Psoas muscle (tissue), 8 donors: ENCODE results near the gene GALNTL6. TPM values are rescaled to one million over a fixed set of nuclear protein-coding genes. Genes with fewer than 3 reads are reported as not detected.

ENCODE experiments used
- ATAC-seq, 4 donors: fragments of 200-7000 bp; cut with Tn5 transposase; one replicate each; pipeline ENCODE4 v1.9.1; 2020; ENCODE audit warnings: moderate library complexity in 3 of 4, mild to moderate bottlenecking in 2 of 4
- DNase-seq, 2 donors: peaks; one replicate each; pipeline ENCODE4 v3.0.0-alpha.2; 2020
- H3K27ac ChIP-seq: fragments of 200-600 bp; one replicate; pipeline ENCODE4 v1.8.0; 2022
- H3K27me3 ChIP-seq, 3 donors: fragments of 200-600 bp in 1 of 3; one replicate each; pipeline versions ENCODE4 v1.6.1 to v1.8.0; 2013 to 2022; ENCODE audit warnings: low read length in 2 of 3, mild to moderate bottlenecking in 2 of 3, moderate library complexity in 1 of 3; ENCODE audit not compliant: insufficient read depth in 3 of 3
- H3K36me3 ChIP-seq, 2 donors: fragments of 200-600 bp in 1 of 2; one replicate each; pipeline versions ENCODE4 v1.6.1 to v1.8.0; 2013 to 2022; ENCODE audit warnings: low read depth in 1 of 2, mild to moderate bottlenecking in 1 of 2, moderate library complexity in 1 of 2; ENCODE audit not compliant: insufficient read depth in 1 of 2
- H3K4me1 ChIP-seq: fragments of 200-600 bp; one replicate; pipeline ENCODE4 v1.8.0; 2022
- H3K4me3 ChIP-seq: fragments of 200-600 bp; one replicate; pipeline ENCODE4 v1.8.0; 2022; ENCODE audit warnings: mild to moderate bottlenecking
- H3K9me3 ChIP-seq: fragments of 200-600 bp; one replicate; pipeline ENCODE4 v1.8.0; 2022
- WGBS, 3 donors: extraction: QIAGEN DNeasy Blood & Tissue Kit; methylation state at CpG; one replicate each; pipeline versions ENCODE4 v1.1.6 to v1.1.7; 2013; 5-methylcytosine and 5-hydroxymethylcytosine counted together
- intact Hi-C, 2 donors: fragments of 100-400 bp; cut with DNase I; formaldehyde crosslinking; loops; one replicate each; pipeline versions ENCODE4 v1.11.0 to v1.14.2; 2022
- polyA plus RNA-seq, 3 donors: library from polyadenylated mRNA; stranded (reverse); fragments of 200-250 nt; gene quantifications; one replicate each; pipeline ENCODE4 v1.2.3, GENCODE V29; 2013
- total RNA-seq, 4 donors: library from RNA; stranded (reverse); fragmentation: NEBNext Ultra II Directional in 2 of 4; extraction: Animal tissue kit (Norgen Biotek cat#: 25700) in 2 of 4; gene quantifications; one replicate each; pipeline versions ENCODE4 v1.2.1 to v1.2.4, GENCODE V29; 2021 to 2023
- TF ChIP-seq, protein P1 (sequence below): fragments of 200-600 bp; IDR thresholded peaks from one replicate; pipeline ENCODE4 v1.8.0; 2022; ENCODE audit warnings: antibody characterized with exemption
- donor health status: healthy with polysubstance abuse.
- donor health status: DM: no; HTN: no; CAD: no; lungs with moderate emphysema.
- donor health status: Bipolar disorder and iron deficiency.
- donor health status: healthy.
- donor health status: DM: yes; HTN: yes; CAD: no.
- donor health status: DM: no; HTN: no; CAD: no.
- donor health status: DM: no; HTN: no; CAD: no.
- donor health status: DM: yes; HTN: yes; CAD: no.

The GALNTL6 gene
- total and polyA plus RNA-seq, 7 donors, result 0.01 to 0.91 (median 0.21) TPM; not detected in 3

GRCh38 chr4:172392741-172393140 lies 579.5 kb downstream of the GALNTL6 start:
- ATAC-seq, result no peak
- no peaks in the 10 kb centered on the region for H3K9me3 ChIP-seq
- no peak for DNase-seq
- WGBS, 3 donors, result 86 to 89% (median 87%) methylated on average over 10 of the region's 10 CpGs
- H3K4me3 ChIP-seq, result no peak overlapping the region
- TF ChIP-seq, protein P1, sequence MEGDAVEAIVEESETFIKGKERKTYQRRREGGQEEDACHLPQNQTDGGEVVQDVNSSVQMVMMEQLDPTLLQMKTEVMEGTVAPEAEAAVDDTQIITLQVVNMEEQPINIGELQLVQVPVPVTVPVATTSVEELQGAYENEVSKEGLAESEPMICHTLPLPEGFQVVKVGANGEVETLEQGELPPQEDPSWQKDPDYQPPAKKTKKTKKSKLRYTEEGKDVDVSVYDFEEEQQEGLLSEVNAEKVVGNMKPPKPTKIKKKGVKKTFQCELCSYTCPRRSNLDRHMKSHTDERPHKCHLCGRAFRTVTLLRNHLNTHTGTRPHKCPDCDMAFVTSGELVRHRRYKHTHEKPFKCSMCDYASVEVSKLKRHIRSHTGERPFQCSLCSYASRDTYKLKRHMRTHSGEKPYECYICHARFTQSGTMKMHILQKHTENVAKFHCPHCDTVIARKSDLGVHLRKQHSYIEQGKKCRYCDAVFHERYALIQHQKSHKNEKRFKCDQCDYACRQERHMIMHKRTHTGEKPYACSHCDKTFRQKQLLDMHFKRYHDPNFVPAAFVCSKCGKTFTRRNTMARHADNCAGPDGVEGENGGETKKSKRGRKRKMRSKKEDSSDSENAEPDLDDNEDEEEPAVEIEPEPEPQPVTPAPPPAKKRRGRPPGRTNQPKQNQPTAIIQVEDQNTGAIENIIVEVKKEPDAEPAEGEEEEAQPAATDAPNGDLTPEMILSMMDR, result no peak
- H3K4me1 ChIP-seq, result no peaks in the 10 kb centered on the region
- no peaks in the 10 kb centered on the region for H3K27me3 ChIP-seq
- H3K27ac ChIP-seq, result no peak overlapping the region
- intact Hi-C loops, result no loop called here
- H3K36me3 ChIP-seq, result no peaks in the 10 kb centered on the region

DNA sequence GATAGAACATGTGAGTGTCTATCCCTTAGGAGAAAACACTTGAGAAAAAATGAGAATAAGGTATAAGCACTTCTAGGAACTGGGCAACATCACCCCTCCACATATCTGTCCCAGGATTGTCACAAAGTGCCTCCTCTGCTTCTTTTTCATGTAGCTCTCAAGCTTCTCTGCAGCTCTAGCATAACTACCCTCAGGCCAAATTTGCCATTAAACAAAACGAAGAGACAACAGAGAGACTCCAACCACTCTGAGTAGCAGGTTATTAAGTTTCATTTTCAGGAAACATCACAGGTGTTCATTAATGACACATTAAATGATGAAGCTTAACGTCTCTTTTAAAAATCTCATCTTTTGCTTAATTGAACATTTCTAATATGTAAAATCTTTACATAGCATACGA lies 580.0 kb downstream of the GALNTL6 start:
- no peak for DNase-seq
- H3K27me3 ChIP-seq, result no peaks in the 10 kb centered on the region
- TF ChIP-seq, protein P1, result no peak
- 63 to 71% (median 66%) methylated on average over 3 of the region's 3 CpGs for WGBS, 3 donors
- H3K36me3 ChIP-seq, result no peaks in the 10 kb centered on the region
- no peaks in the 10 kb centered on the region for H3K9me3 ChIP-seq
- no peaks in the 10 kb centered on the region for H3K4me1 ChIP-seq
- intact Hi-C loops, result no loop called here
- ATAC-seq, result no peak
- no peak overlapping the region for H3K27ac ChIP-seq
- no peak overlapping the region for H3K4me3 ChIP-seq

DNA sequence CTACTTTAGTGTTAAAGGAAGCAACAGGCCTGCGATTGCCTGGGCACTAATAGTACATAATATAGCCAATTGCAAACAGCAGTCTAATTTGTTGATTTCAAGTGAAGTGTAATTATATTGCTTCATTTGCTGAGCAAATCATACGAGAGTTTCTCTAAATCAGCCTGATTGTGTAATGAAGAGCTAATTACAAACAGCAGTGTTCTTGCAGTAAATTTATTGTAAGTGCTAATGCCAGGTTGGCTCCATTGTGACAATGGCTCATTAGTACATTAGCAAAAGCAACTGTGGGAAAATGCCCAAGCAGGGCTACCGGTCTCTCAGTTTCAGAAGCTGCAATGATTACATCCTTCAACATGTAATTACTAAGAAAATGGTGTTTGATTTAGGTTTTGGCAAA lies 591.5 kb downstream of the GALNTL6 start:
- H3K9me3 ChIP-seq, result no peaks in the 10 kb centered on the region
- no peak overlapping the region for H3K27ac ChIP-seq
- TF ChIP-seq, protein P1, result no peak
- WGBS, 3 donors, result 77 to 85% (median 78%) methylated on average over 3 of the region's 3 CpGs
- H3K4me1 ChIP-seq, result no peaks in the 10 kb centered on the region
- no peak for DNase-seq
- no peaks in the 10 kb centered on the region for H3K27me3 ChIP-seq
- H3K4me3 ChIP-seq, result no peak overlapping the region
- intact Hi-C loops, result no loop called here
- no peaks in the 10 kb centered on the region for H3K36me3 ChIP-seq
- no peak for ATAC-seq

GRCh38 chr4:172410363-172410762 lies 597.2 kb downstream of the GALNTL6 start:
- Histone ChIP-seq H3K4me3 (no peak overlapping the region), H3K4me1 (no peaks in the 10 kb centered on the region), H3K27ac (no peak overlapping the region), H3K36me3 (no peaks in the 10 kb centered on the region), H3K9me3 (no peaks in the 10 kb centered on the region), H3K27me3 (no peaks in the 10 kb centered on the region)
- TF ChIP-seq, protein P1, result no peak
- DNase-seq (no peak), ATAC-seq (no peak)
- 83 to 95% (median 85%) methylated on average over 1 of the region's 1 CpG for WGBS, 3 donors
- intact Hi-C loops, result no loop called here

DNA sequence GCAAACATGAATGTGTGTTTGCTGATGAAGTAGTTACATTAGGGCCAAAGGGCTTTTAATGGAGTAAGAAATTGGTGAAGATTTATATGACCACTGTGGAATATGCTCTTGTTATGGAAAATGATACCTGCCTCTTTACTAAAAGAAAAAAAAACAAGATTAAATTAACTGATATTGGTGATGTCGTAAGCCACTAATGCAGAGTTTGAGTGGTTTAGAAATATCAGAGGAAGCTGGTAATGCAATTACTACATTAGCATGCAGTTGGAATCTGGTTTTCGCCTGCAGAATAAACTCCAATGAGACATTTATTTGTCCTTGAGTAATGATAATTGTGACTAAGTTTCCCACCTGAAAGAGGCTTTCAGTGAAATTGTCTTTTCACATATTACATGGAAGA lies 597.9 kb downstream of the GALNTL6 start:
- ATAC-seq, result no peak
- no peaks in the 10 kb centered on the region for H3K36me3 ChIP-seq
- H3K4me1 ChIP-seq, result no peaks in the 10 kb centered on the region
- H3K27me3 ChIP-seq, result no peaks in the 10 kb centered on the region
- no peak overlapping the region for H3K27ac ChIP-seq
- intact Hi-C loops, result no loop called here
- H3K9me3 ChIP-seq, result no peaks in the 10 kb centered on the region
- TF ChIP-seq, protein P1, result no peak
- no peak overlapping the region for H3K4me3 ChIP-seq
- 84 to 88% (median 87%) methylated on average over 2 of the region's 2 CpGs for WGBS, 3 donors
- no peak for DNase-seq
